Dermis microvascular lymphatic vessel endothelial cell (primary cell): ENCODE results near the gene CTDNEP1. TPM values are rescaled to one million over a fixed set of nuclear protein-coding genes. Genes with fewer than 3 reads are reported as not detected.

Source experiments
- DNase-seq, 2 donors: peaks; one replicate each; pipeline versions ENCODE4 v3.0.0 to v3.0.0-alpha.2; 2010; ENCODE audit warnings: low read depth in 2 of 2
- total RNA-seq: library from RNA; depleted of rRNA; stranded (reverse); fragments of >200 nt; gene quantifications from 2 replicates; pipeline ENCODE4 v1.2.1, GENCODE V29; 2014

CTDNEP1 gene
- 25.9 and 35.5 TPM in 2 replicates for total RNA-seq

DNA sequence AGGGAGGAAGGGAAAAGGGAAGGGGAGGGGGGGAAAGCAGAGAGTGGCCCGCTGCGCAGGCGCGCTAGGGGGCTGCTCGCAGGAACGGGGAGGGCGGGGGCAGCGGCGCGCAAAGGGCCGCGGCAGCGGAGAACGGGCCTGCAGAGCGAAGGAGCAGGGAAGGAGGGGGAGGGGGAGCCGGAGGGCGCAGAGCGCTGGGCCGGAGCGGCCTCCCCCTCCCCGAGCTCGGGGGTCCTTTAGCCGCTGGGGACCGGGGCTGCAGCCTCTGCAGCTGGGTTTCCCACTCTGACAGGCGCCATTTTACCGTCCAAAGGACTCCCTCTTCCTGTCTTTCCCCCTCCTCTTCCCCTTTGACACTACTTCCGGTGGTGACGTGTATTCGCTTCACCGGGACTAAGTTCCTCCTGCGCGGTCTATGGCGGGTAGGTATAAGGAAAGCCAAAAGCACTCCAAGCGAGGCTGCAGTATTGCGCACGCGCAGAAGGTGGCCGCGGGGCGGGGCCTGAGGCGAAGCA, at the start of gene CTDNEP1:
Gene CTDNEP1 (minus strand): TSS at position 74 of the 515 bp plus-strand sequence. CDS start 438 bp downstream, outside the sequence.
- peak; percentile 100 for DNase-seq

DNA sequence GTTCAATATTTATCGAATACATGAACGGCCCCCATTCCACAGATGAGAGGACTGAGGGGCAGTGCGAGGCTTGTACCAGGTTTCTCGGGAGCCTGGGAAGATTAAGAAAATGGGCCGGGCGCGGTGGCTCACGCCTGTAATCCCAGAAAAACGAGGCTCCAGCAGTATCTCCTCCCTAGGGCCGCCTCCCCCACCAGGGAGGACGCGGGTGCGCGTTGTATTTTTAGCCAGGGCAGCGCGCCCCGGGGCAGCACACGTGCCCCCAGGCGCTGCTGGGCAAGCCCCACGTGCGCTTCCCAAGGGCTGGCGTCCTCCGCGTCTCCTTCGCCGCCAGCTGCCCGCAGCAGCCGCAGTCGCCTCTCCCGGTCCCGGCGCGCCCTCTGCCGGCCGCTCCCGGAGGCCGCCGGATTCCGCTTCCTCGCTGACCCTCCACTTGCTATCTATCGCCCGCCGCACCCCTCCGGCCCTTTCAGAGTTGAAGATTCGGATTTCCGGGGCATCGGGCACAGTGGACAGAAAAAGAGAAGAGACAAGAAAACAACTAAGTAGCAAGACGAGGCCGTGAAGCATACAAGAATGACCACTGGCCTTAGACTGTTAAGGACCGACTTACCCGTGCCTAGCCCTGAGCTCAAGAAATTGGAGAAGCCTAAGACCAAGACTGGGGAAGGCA, 44.8 kb upstream of the CTDNEP1 start:
- peak in 1 of 2 donors; percentile 81 for DNase-seq

DNA sequence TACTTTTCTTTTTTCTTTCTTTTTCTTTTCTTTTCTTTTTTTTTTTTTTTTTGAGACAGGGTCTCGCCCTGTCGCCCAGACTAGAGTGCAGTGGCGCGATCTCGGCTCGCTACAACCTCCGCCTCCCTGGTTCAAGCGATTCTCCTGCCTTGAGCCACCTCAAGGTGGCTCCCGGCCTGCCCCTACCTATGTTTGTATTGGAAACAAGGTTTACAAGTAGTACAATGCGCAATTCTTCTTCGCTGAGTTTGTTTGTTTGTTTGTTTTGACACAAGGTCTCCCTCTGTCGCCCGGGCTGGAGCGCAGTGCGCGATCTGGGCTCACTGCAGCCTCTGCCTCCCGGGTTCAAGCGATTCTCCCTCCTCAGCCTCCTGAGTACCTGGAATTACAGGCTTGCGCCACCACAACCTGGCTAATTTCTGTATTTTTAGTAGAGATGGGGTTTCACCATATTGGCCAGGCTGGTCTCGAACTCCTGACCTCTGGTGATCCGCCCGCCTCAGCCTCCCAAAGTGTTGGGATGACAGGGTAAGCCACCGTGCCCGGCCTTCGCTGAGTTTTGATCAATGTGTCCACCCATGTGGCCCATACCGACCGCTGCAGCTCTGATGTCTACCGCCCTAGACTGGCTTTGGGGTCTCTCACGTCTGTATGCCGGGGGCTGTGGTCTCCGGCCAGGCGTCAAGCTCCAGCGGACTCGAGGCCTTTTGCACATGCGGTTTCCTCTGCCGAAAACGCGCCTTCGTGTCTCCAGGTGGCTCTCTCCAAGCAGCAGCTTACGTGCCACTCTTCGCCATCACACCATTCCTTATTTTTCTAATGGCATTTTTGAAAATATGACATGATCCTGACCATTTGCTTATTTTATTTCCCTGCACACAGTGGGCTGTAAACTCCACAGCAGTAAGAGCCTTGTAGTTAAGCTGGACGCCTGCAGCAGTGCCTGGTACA, 44.0 kb upstream of the CTDNEP1 start:
- no peak for DNase-seq

- DNase-seq: peak in 1 of 2 donors; percentile 62
Observed at GRCh38 chr17:7294614-7295153, 43.1 kb upstream of the CTDNEP1 start, which contains the start of gene YBX2. YBX2 (minus strand) TSS chr17:7294639; CDS start chr17:7294500, 139 bp downstream.

DNA sequence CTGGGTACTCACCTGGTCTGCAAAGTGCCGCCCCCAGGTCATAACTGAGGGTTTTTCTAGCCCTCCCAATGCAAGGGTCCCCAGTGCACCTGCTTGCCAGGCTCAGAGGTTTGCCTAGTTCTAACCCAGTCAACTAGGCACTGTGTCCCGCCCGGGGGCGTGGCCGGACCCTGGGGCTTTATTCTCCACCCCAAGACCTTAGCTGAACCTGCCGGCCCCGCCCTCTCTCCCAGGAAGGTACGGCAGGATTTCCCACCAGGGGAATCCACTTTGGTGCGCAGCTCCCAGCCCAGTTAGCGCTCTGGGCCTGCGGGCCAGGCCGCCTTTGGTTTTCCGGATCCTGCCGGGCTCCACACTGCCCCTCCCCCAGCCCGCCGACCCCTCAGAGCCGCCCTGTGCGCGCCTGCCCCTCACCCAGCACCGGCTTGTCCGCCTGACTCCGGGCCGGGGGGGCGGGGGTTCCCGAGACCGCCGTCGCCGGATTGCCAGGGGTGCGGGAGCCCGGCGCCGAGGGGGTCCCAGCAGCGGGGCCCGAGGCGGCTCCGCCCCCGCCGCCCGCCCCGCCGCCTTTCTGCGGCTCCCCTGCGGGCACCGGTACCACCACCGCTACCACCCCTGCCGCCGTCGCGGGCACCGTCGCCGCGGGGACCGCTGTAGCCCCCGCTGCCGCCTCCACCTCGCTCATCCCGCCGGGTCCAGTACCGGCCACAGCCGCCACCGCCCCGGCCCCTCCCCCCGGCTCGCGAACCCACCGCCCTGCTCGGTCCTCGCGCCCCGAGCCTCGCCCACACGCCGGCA, 42.5 kb upstream of the CTDNEP1 start:
- no peak for DNase-seq

- no peak for DNase-seq
Observed at GRCh38 chr17:7293159-7293558, 41.6 kb upstream of the CTDNEP1 start.

GRCh38 chr17:7292729-7293128, 41.2 kb upstream of the CTDNEP1 start:
- DNase-seq: no peak

DNA sequence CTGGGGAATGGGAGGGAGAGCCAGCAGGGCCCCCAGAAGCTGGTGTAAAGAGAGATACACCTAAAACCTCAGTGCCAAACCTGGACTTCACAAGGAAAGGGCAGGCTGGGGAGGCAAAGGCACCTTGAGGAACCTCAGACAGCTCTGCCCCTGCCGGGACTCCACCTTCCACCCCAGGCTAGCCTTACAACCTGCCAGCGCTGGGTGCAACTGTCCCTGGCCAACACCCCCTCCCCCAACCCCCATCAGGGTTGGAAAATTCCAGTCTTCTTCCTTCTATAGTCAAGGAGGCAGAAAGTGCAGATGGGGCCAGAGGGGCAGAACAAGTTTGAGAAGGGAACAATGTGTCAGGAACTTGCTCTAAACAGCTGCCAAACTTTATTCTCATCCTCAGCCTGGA, 40.7 kb upstream of the CTDNEP1 start:
- no peak for DNase-seq

GRCh38 chr17:7290685-7291084, 39.2 kb upstream of the CTDNEP1 start:
- no peak for DNase-seq

GRCh38 chr17:7290166-7290565, 38.6 kb upstream of the CTDNEP1 start:
- no peak for DNase-seq

GRCh38 chr17:7289256-7290032, 37.9 kb upstream of the CTDNEP1 start:
- DNase-seq: no peak

DNA sequence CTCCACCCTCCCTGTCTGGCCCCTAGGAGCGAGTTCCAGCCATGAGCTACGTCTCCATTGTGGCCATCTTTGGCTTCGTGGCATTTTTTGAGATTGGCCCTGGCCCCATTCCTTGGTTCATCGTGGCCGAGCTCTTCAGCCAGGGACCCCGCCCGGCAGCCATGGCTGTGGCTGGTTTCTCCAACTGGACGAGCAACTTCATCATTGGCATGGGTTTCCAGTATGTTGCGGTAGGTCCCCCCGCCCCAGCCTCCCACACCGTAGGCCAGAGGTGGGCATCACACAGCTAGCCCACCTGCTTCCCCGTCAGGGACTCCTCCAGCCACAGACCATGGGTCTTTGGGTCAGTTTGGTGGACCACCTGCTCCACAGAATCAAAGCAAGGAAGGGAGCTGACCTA, 34.1 kb upstream of the CTDNEP1 start:
- no peak for DNase-seq

GRCh38 chr17:7284911-7285310, 33.4 kb upstream of the CTDNEP1 start:
- DNase-seq: no peak

DNA sequence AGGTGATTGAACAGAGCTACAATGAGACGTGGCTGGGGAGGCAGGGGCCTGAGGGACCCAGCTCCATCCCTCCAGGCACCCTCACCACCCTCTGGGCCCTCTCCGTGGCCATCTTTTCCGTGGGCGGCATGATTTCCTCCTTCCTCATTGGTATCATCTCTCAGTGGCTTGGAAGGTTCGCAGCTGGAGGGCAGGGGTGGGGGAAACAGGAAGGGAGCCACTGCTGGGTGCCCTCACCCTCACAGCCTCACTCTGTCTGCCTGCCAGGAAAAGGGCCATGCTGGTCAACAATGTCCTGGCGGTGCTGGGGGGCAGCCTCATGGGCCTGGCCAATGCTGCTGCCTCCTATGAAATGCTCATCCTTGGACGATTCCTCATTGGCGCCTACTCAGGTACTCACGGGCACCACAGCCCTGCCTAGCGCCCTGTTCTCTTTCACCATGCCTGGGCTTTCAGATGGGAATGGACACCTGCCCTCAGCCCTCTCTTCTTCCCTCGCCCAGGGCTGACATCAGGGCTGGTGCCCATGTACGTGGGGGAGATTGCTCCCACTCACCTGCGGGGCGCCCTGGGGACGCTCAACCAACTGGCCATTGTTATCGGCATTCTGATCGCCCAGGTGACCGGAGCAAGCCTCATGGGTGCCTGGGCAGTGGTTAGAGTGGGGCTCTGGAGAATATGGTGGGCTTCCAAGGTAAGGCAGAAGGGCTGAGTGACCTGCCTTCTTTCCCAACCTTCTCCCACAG, 32.1 kb upstream of the CTDNEP1 start:
- no peak for DNase-seq

DNA sequence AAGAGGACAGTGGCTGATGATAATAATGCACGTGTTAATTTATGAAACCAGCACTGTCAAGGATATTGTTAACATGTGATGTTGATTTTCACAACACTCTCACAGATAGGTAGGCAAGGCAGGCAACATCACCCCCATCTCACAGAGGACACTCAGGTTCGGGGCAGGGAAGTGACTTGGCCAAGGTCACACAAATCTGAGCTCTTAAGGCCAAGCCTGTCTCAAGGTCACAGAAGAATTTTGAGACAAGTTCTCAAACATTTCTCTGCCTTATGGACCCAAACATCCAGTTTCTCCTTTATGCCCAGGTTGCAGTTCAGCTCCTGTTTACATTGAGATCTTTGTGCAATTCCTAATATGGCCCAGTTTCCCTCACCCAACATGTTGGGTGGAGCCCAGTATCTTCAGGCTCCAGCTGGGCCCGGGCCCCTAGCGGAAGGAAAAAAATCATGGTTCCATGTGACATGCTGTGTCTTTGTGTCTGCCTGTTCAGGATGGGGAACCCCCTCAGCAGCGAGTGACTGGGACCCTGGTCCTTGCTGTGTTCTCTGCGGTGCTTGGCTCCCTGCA, 31.3 kb upstream of the CTDNEP1 start:
- no peak for DNase-seq

DNA sequence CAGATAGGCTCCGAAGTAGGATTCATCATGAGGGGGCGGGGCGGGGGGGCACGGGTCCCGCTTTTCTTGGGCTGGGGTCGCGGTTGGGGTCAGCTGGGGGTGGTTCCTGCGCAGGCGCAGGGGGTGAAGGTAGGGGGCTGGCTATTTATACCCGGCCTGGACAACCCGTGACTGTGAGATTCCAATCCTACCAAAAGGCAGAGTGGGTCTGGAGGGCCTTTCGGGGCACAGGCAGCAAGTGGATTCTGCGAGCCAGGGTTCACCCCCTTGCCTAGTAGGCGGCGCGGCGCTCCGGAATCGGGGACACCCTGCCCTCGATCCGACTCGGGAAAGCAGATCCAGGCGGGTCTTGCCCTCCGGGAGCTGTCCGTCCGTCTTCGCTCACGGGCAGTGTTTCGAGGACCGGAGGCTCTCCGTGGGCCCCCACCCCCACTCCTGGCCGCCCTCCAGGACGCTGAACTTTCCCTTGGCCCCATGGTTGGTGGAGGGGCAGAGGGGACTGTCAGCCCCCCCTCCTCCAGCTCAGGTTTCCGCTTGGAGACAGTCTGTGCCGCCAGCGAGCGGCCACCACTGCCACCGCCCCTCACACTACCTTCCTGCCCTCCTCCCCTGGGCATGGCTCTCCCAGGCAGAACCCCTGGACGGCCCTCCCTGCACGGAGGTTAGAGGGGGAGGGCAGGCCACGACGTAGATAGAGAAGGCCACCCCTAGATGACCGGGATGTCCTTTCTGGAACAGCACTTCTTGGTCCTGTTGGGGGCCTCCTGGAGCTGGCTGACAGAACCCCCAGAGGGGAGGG, 30.6 kb upstream of the CTDNEP1 start:
- no peak for DNase-seq

GRCh38 chr17:7281074-7281952, 29.8 kb upstream of the CTDNEP1 start, which contains the start of gene SLC2A4:
SLC2A4 (plus strand) TSS chr17:7281718; CDS start chr17:7281935, 217 bp downstream.
- peak; percentile 87 to 95 for DNase-seq
